GM21737 (cell line): ENCODE data around the gene LRCOL1.
"Not testable (repeated sequence)": the region's sequence is repeated elsewhere in the genome, so short reads cannot be mapped to it uniquely, and the experiment has no call there.

Experiments used
- ATAC-seq: cut with Tn5 transposase; IDR thresholded peaks from one replicate; pipeline ENCODE4 v1.9.1; 2021; ENCODE audit warnings: mild to moderate bottlenecking, moderate library complexity; ENCODE audit not compliant: unreplicated experiment

LRCOL1 gene

GRCh38 chr12:132603240-132604150, 6.9 kb downstream of the LRCOL1 start:
- no peak for ATAC-seq

GRCh38 chr12:132602572-132603239, 7.7 kb downstream of the LRCOL1 start:
- no peak for ATAC-seq

GRCh38 chr12:132601171-132601883, 9.1 kb downstream of the LRCOL1 start:
- ATAC-seq: no peak

- no peak for ATAC-seq
Observed at GRCh38 chr12:132600048-132601032, 10.0 kb downstream of the LRCOL1 start.

GRCh38 chr12:132599502-132599901, 10.9 kb downstream of the LRCOL1 start:
- not testable (repeated sequence) for ATAC-seq

GRCh38 chr12:132597333-132598316, 12.8 kb downstream of the LRCOL1 start:
- no peak for ATAC-seq

GRCh38 chr12:132596016-132596415, 14.4 kb downstream of the LRCOL1 start:
- no peak for ATAC-seq

GRCh38 chr12:132595183-132595582, 15.2 kb downstream of the LRCOL1 start:
- no peak for ATAC-seq

- no peak for ATAC-seq
Observed at GRCh38 chr12:132593938-132594358, 16.4 kb downstream of the LRCOL1 start.

- no peak for ATAC-seq
Observed at GRCh38 chr12:132593521-132593920, 16.9 kb downstream of the LRCOL1 start.

- no peak for ATAC-seq
Observed at GRCh38 chr12:132593071-132593470, 17.3 kb downstream of the LRCOL1 start.

GRCh38 chr12:132592282-132592970, 18.0 kb downstream of the LRCOL1 start:
- no peak for ATAC-seq

- no peak for ATAC-seq
Observed at GRCh38 chr12:132591107-132591935, 19.1 kb downstream of the LRCOL1 start.

GRCh38 chr12:132588821-132589669, 21.3 kb downstream of the LRCOL1 start:
- no peak for ATAC-seq

- ATAC-seq: no peak
Observed at GRCh38 chr12:132588319-132588718, 22.1 kb downstream of the LRCOL1 start.

GRCh38 chr12:132587781-132588180, 22.6 kb downstream of the LRCOL1 start:
- ATAC-seq: no peak

- ATAC-seq: no peak
Observed at GRCh38 chr12:132586929-132587328, 23.5 kb downstream of the LRCOL1 start.
